Right lobe of liver (tissue), 4 donors: Measurements from ENCODE around the gene USP40.

Experiments used
- POLR2A ChIP-seq: fragments of 450-650 bp; IDR thresholded peaks from one replicate; pipeline ENCODE4 v1.6.1; 2017; ENCODE audit warnings: antibody characterized with exemption, mild to moderate bottlenecking
- TF ChIP-seq, protein P1 (sequence below), 4 donors: fragments of 200-600 bp in 3 of 4; fragments of 450-650 bp in 1 of 4; IDR thresholded peaks; one replicate each; pipeline versions ENCODE4 v1.5.1 to v1.8.0; 2016 to 2022; ENCODE audit warnings: antibody characterized with exemption in 4 of 4, mild to moderate bottlenecking in 2 of 4
- donor health status: DM: no; HTN: no; CAD: no.
- donor health status: DM: no; HTN: no; CAD: no.
- donor health status: DM: no; HTN: yes; CAD: no.

DNA sequence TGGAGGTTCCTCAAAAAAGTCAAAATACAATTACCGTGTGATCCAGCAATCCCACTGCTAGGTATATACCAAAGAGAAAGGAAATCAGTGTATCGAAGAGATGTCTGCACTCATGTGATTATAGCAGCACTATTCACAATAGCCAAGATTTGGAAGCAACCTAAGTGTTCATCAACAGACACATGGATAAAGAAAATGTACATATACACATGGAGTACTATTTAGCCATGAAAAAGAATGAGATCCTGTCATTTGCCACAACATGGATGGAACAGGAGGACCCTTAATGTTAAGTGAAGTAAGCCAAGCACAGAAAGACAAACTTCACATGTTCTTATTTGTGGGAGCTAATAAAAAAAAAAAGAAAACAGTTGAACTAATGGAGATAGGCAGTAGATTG lies 133.6 kb downstream of the USP40 start:
- TF ChIP-seq, protein P1, sequence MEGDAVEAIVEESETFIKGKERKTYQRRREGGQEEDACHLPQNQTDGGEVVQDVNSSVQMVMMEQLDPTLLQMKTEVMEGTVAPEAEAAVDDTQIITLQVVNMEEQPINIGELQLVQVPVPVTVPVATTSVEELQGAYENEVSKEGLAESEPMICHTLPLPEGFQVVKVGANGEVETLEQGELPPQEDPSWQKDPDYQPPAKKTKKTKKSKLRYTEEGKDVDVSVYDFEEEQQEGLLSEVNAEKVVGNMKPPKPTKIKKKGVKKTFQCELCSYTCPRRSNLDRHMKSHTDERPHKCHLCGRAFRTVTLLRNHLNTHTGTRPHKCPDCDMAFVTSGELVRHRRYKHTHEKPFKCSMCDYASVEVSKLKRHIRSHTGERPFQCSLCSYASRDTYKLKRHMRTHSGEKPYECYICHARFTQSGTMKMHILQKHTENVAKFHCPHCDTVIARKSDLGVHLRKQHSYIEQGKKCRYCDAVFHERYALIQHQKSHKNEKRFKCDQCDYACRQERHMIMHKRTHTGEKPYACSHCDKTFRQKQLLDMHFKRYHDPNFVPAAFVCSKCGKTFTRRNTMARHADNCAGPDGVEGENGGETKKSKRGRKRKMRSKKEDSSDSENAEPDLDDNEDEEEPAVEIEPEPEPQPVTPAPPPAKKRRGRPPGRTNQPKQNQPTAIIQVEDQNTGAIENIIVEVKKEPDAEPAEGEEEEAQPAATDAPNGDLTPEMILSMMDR (IDR thresholded peaks at IDR 0.05) = no peak
- TF ChIP-seq POLR2A = no peak
